ENCODE results near the gene RNASEH2B. TPM values are rescaled to one million over a fixed set of nuclear protein-coding genes. Genes with fewer than 3 reads are reported as not detected.

RNASEH2B gene
- total RNA-seq, 2 donors from 2014 or later, result 37.2 to 79.7 TPM

GRCh38 chr13:50932091-50932490, 22.5 kb downstream of the RNASEH2B start:
- H3K9me3 ChIP-seq, result no peaks in the 10 kb centered on the region
- H3K27ac ChIP-seq, result no peak overlapping the region
- no peak overlapping the region for H3K4me3 ChIP-seq
- H3K4me1 ChIP-seq (ENCODE audit: control insufficient read depth in 1 of 2, low read depth in 2 of 2), result peaks cover 0 to 16% of the 10 kb centered on the region in 2 donors
- no peaks in the 10 kb centered on the region for H3K36me3 ChIP-seq
- TF ChIP-seq CTCF (IDR thresholded peaks at IDR 0.05), result no peak
- H3K27me3 ChIP-seq (replicated peaks; ENCODE audit: insufficient read depth), result no peaks in the 10 kb centered on the region
- no peak for ATAC-seq (ENCODE audit: insufficient number of reproducible peaks, low FRiP score, low read depth)
- DNase-seq (ENCODE audit: low spot score), result no peak

GRCh38 chr13:50934735-50935435, 25.3 kb downstream of the RNASEH2B start:
- H3K4me1 ChIP-seq (ENCODE audit: control insufficient read depth in 1 of 2, low read depth in 2 of 2), result no peaks in the 10 kb centered on the region
- no peak for ATAC-seq (ENCODE audit: insufficient number of reproducible peaks, low FRiP score, low read depth)
- no peaks in the 10 kb centered on the region for H3K36me3 ChIP-seq
- DNase-seq (ENCODE audit: low spot score), result no peak
- H3K27ac ChIP-seq, result no peak overlapping the region
- H3K9me3 ChIP-seq, result no peaks in the 10 kb centered on the region
- no peaks in the 10 kb centered on the region for H3K27me3 ChIP-seq (replicated peaks; ENCODE audit: insufficient read depth)
- TF ChIP-seq CTCF (IDR thresholded peaks at IDR 0.05), result no peak
- H3K4me3 ChIP-seq, result no peak overlapping the region

- Histone ChIP-seq H3K4me1 (ENCODE audit: control insufficient read depth in 1 of 2, low read depth in 2 of 2) (no peaks in the 10 kb centered on the region), H3K27ac (no peak overlapping the region), H3K9me3 (no peaks in the 10 kb centered on the region), H3K4me3 (no peak overlapping the region), H3K27me3 (replicated peaks; ENCODE audit: insufficient read depth) (no peaks in the 10 kb centered on the region), H3K36me3 (no peaks in the 10 kb centered on the region)
- ATAC-seq (ENCODE audit: insufficient number of reproducible peaks, low FRiP score, low read depth), result no peak
- no peak for TF ChIP-seq CTCF (IDR thresholded peaks at IDR 0.05)
- no peak for DNase-seq (ENCODE audit: low spot score)
These were observed 27.1 kb downstream of the RNASEH2B start for GRCh38 chr13:50936679-50937078.

GRCh38 chr13:50940509-50940908, 30.9 kb downstream of the RNASEH2B start:
- DNase-seq (ENCODE audit: low spot score) (no peak), ATAC-seq (ENCODE audit: insufficient number of reproducible peaks, low FRiP score, low read depth) (no peak)
- H3K4me3 ChIP-seq, result no peak overlapping the region
- no peak overlapping the region for H3K27ac ChIP-seq
- no peaks in the 10 kb centered on the region for H3K9me3 ChIP-seq
- no peak for TF ChIP-seq CTCF (IDR thresholded peaks at IDR 0.05)
- H3K36me3 ChIP-seq, result no peaks in the 10 kb centered on the region
- H3K27me3 ChIP-seq (replicated peaks; ENCODE audit: insufficient read depth), result no peaks in the 10 kb centered on the region
- no peaks in the 10 kb centered on the region for H3K4me1 ChIP-seq (ENCODE audit: control insufficient read depth in 1 of 2, low read depth in 2 of 2)

GRCh38 chr13:50941146-50941545, 31.6 kb downstream of the RNASEH2B start:
- H3K4me1 ChIP-seq (ENCODE audit: control insufficient read depth in 1 of 2, low read depth in 2 of 2), result no peaks in the 10 kb centered on the region
- TF ChIP-seq CTCF (IDR thresholded peaks at IDR 0.05), result no peak

More at GRCh38 chr13:50941146-50941545, 31.6 kb downstream of the RNASEH2B start:
- Histone ChIP-seq H3K27me3 (replicated peaks; ENCODE audit: insufficient read depth) (no peaks in the 10 kb centered on the region), H3K36me3 (no peaks in the 10 kb centered on the region), H3K9me3 (no peaks in the 10 kb centered on the region), H3K4me3 (no peak overlapping the region), H3K27ac (no peak overlapping the region)
- ATAC-seq (ENCODE audit: insufficient number of reproducible peaks, low FRiP score, low read depth), result no peak
- no peak for DNase-seq (ENCODE audit: low spot score)

All from thoracic aorta (tissue), 2 donors.